Astrocyte (in vitro differentiated cells and primary cell): ENCODE results near the gene GP5. TPM values are rescaled to one million over a fixed set of nuclear protein-coding genes. Genes with fewer than 3 reads are reported as not detected.

Source experiments
- DNase-seq: peaks from one replicate; pipeline ENCODE4 v3.0.0-alpha.2; 2010; ENCODE audit warnings: low read depth
- FAIRE-seq: peaks from 2 replicates; lab custom pipeline; 2011; peaks lifted over from hg19 to GRCh38; lab: Jason Lieb, UNC
- H2AFZ ChIP-seq: 2 replicates; pipeline ENCODE4 v1.6.0; 2012; ENCODE audit warnings: low read depth, low read length, inconsistent platforms
- H3K27ac ChIP-seq: 2 replicates; pipeline ENCODE4 v1.5.1; 2011; ENCODE audit warnings: low read depth, low read length, inconsistent platforms
- H3K27me3 ChIP-seq: 2 replicates; pipeline ENCODE4 v1.6.0; 2011; ENCODE audit warnings: low read length, inconsistent platforms; ENCODE audit not compliant: insufficient read depth
- H3K36me3 ChIP-seq: 2 replicates; pipeline ENCODE4 v1.5.1; 2011; ENCODE audit warnings: low read length, inconsistent platforms; ENCODE audit not compliant: insufficient read depth
- H3K4me1 ChIP-seq: 2 replicates; pipeline ENCODE4 v1.5.1; 2011; ENCODE audit warnings: low read length, inconsistent platforms; ENCODE audit not compliant: insufficient read depth
- H3K4me2 ChIP-seq: 2 replicates; pipeline ENCODE4 v1.6.0; 2012; ENCODE audit warnings: low read length, inconsistent platforms
- H3K4me3 ChIP-seq: 2 replicates; pipeline ENCODE4 v1.5.1; 2011; ENCODE audit warnings: low read depth, mild to moderate bottlenecking, low read length, inconsistent platforms; ENCODE audit not compliant: insufficient read depth
- H3K79me2 ChIP-seq: 2 replicates; pipeline ENCODE4 v1.6.0; 2012; ENCODE audit warnings: mild to moderate bottlenecking, low read length, inconsistent platforms; ENCODE audit not compliant: insufficient read depth
- H3K9ac ChIP-seq: 2 replicates; pipeline ENCODE4 v1.6.0; 2012; ENCODE audit warnings: mild to moderate bottlenecking, low read length, inconsistent platforms
- H3K9me3 ChIP-seq: 2 replicates; pipeline ENCODE4 v1.5.1; 2012; ENCODE audit warnings: low read depth, mild to moderate bottlenecking, low read length, inconsistent platforms; ENCODE audit not compliant: insufficient read depth
- H4K20me1 ChIP-seq: 2 replicates; pipeline ENCODE4 v1.6.0; 2012; ENCODE audit warnings: low read length, inconsistent platforms; ENCODE audit not compliant: insufficient read depth
- H3K27ac Mint-ChIP-seq: one replicate; pipeline ENCODE4 v1.8.0; 2021; ENCODE audit warnings: mild to moderate bottlenecking, mixed read lengths; ENCODE audit not compliant: unreplicated experiment
- H3K27me3 Mint-ChIP-seq: one replicate; pipeline ENCODE4 v1.8.0; 2021; ENCODE audit warnings: low read depth, mixed read lengths; ENCODE audit not compliant: unreplicated experiment
- H3K36me3 Mint-ChIP-seq: one replicate; pipeline ENCODE4 v1.8.0; 2021; ENCODE audit warnings: low read depth, mixed read lengths; ENCODE audit not compliant: unreplicated experiment
- H3K4me1 Mint-ChIP-seq: one replicate; pipeline ENCODE4 v1.8.0; 2021; ENCODE audit warnings: low read depth, mixed read lengths; ENCODE audit not compliant: unreplicated experiment
- H3K4me3 Mint-ChIP-seq: one replicate; pipeline ENCODE4 v1.8.0; 2021; ENCODE audit warnings: mild to moderate bottlenecking, moderate library complexity, mixed read lengths; ENCODE audit not compliant: unreplicated experiment
- H3K9me3 Mint-ChIP-seq: one replicate; pipeline ENCODE4 v1.8.0; 2021; ENCODE audit warnings: mild to moderate bottlenecking, mixed read lengths; ENCODE audit not compliant: unreplicated experiment
- EZH2 ChIP-seq: IDR thresholded peaks from 2 replicates; pipeline ENCODE4 v1.6.1; 2012; ENCODE audit warnings: mild to moderate bottlenecking, low read length, inconsistent platforms; ENCODE audit not compliant: insufficient read depth
- total RNA-seq: library from RNA; stranded (reverse); gene quantifications from 2 replicates; pipeline ENCODE4 v1.2.1, GENCODE V29; 2021
- TF ChIP-seq, protein P1 (sequence below): IDR thresholded peaks from 2 replicates; pipeline ENCODE4 v1.5.1; 2011; ENCODE audit warnings: low read depth, mild to moderate bottlenecking, inconsistent platforms, low read length, moderate library complexity; ENCODE audit not compliant: insufficient read depth

GP5 gene
- total RNA-seq, 1 donor from 2014 or later = not detected

DNA sequence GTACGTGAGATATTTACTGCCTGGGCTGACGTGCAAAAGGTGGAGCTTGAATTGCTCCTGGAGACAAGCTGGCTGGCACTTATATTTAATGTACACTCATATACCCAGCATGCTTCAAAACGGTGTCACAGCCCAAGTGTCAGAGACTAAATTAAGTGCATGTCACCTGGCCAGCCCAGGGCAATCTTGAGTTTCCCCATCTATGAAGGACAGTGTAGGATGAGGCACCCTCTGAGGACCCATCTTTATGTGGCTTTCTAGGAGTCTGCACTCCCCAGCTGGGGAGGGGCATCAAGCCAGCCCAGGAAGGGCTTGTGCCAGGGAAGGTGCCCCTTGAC is 34.8 kb downstream of the GP5 start:
- Histone ChIP-seq H3K4me2 (peak overlapping the region; percentile 64), H3K4me1 (peaks cover 27% of the 10 kb centered on the region), H3K9me3 (no peaks in the 10 kb centered on the region), H3K27ac (no peak overlapping the region), H3K79me2 (no peaks in the 10 kb centered on the region), H2AFZ (no peak overlapping the region), H3K9ac (no peak overlapping the region), H3K4me3 (no peak overlapping the region), H3K36me3 (no peaks in the 10 kb centered on the region), H3K27me3 (peaks cover 12% of the 10 kb centered on the region), H4K20me1 (no peaks in the 10 kb centered on the region)
- Mint-ChIP-seq H3K4me1 (peaks cover 26% of the 10 kb centered on the region), H3K27me3 (peaks cover 34% of the 10 kb centered on the region), H3K36me3 (no peaks in the 10 kb centered on the region), H3K4me3 (no peak overlapping the region), H3K9me3 (peaks cover 3% of the 10 kb centered on the region), H3K27ac (no peak overlapping the region)
- TF ChIP-seq, protein P1, sequence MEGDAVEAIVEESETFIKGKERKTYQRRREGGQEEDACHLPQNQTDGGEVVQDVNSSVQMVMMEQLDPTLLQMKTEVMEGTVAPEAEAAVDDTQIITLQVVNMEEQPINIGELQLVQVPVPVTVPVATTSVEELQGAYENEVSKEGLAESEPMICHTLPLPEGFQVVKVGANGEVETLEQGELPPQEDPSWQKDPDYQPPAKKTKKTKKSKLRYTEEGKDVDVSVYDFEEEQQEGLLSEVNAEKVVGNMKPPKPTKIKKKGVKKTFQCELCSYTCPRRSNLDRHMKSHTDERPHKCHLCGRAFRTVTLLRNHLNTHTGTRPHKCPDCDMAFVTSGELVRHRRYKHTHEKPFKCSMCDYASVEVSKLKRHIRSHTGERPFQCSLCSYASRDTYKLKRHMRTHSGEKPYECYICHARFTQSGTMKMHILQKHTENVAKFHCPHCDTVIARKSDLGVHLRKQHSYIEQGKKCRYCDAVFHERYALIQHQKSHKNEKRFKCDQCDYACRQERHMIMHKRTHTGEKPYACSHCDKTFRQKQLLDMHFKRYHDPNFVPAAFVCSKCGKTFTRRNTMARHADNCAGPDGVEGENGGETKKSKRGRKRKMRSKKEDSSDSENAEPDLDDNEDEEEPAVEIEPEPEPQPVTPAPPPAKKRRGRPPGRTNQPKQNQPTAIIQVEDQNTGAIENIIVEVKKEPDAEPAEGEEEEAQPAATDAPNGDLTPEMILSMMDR = no peak
- no peak for TF ChIP-seq EZH2
- DNase-seq (no peak), FAIRE-seq (no peak)

DNA sequence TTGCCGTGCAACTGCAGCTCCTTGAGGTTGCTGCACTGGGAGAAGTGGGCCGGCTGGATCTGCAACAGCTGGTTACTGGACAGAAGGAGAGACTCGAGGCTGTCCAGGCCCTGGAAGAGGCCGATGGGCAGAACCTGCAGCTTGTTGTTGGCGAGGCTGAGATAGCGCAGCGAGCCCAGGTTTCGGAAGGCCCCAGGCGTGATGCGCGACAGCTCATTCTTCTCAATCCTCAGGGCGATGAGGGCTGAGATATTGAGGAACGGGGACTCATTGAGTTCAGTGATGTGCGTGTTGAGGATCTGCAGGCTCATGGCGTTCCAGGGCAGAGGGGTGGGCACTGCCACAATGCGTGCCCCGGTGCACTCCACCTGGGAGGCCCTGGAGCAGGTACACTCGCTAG is 38.5 kb downstream of the GP5 start:
- H3K4me3 Mint-ChIP-seq = no peak overlapping the region
- Histone ChIP-seq H3K79me2 (no peaks in the 10 kb centered on the region), H3K9me3 (no peaks in the 10 kb centered on the region), H3K4me1 (peaks cover 14% of the 10 kb centered on the region), H3K27me3 (peaks cover 25% of the 10 kb centered on the region), H3K9ac (no peak overlapping the region), H3K27ac (no peak overlapping the region), H2AFZ (no peak overlapping the region), H4K20me1 (no peaks in the 10 kb centered on the region), H3K4me3 (no peak overlapping the region), H3K36me3 (no peaks in the 10 kb centered on the region), H3K4me2 (no peak overlapping the region)
- H3K4me1 Mint-ChIP-seq = peaks cover 9% of the 10 kb centered on the region
- no peak for DNase-seq
- no peaks in the 10 kb centered on the region for H3K36me3 Mint-ChIP-seq
- H3K9me3 Mint-ChIP-seq = peaks cover 8% of the 10 kb centered on the region
- H3K27me3 Mint-ChIP-seq = peaks cover 59% of the 10 kb centered on the region
- no peak overlapping the region for H3K27ac Mint-ChIP-seq
- FAIRE-seq = no peak
- TF ChIP-seq, protein P1 = no peak
- TF ChIP-seq EZH2 = no peak

- no peak overlapping the region for H3K27ac ChIP-seq
- H3K27me3 Mint-ChIP-seq = peaks cover 62% of the 10 kb centered on the region
- H3K9me3 Mint-ChIP-seq = peaks cover 8% of the 10 kb centered on the region
Measured at GRCh38 chr3:194357681-194358080, 41.4 kb downstream of the GP5 start.

More at GRCh38 chr3:194357681-194358080, 41.4 kb downstream of the GP5 start:
- H3K36me3 Mint-ChIP-seq = no peaks in the 10 kb centered on the region
- H3K4me1 ChIP-seq = no peaks in the 10 kb centered on the region
- DNase-seq = no peak
- no peak overlapping the region for H3K9ac ChIP-seq
- no peaks in the 10 kb centered on the region for H4K20me1 ChIP-seq
- no peak overlapping the region for H2AFZ ChIP-seq
- H3K27me3 ChIP-seq = peaks cover 25% of the 10 kb centered on the region
- no peak overlapping the region for H3K4me3 ChIP-seq
- no peaks in the 10 kb centered on the region for H3K79me2 ChIP-seq
- H3K4me1 Mint-ChIP-seq = no peaks in the 10 kb centered on the region
- no peak overlapping the region for H3K4me3 Mint-ChIP-seq
- no peak for FAIRE-seq
- no peaks in the 10 kb centered on the region for H3K9me3 ChIP-seq
- H3K4me2 ChIP-seq = no peak overlapping the region
- H3K36me3 ChIP-seq = no peaks in the 10 kb centered on the region
- no peak overlapping the region for H3K27ac Mint-ChIP-seq
- TF ChIP-seq, protein P1 = no peak
- no peak for TF ChIP-seq EZH2
